H1 (cell line): Measurements from ENCODE around the gene ALK. TPM values are rescaled to one million over a fixed set of nuclear protein-coding genes. Genes with fewer than 3 reads are reported as not detected.

ENCODE experiments used
- CTCF ChIA-PET: fragments of 300-600 bp; sonication (Branson Sonifier 250); formaldehyde crosslinking; loops from one replicate; lab custom pipeline; 2021; ENCODE audit not compliant: partially characterized antibody; lab: Charles Lee
- POLR2A ChIA-PET: fragments of 300-600 bp; sonication (Branson Sonifier 250); formaldehyde crosslinking; loops from one replicate; lab custom pipeline; 2021; ENCODE audit warnings: inconsistent platforms; ENCODE audit not compliant: partially characterized antibody; lab: Charles Lee
- DNase-seq, 2 experiments: peaks; one replicate each; pipeline versions ENCODE4 v3.0.0 to v3.0.0-alpha.2; 2010 to 2022; ENCODE audit warnings: low spot score in 2 of 2, low read depth in 1 of 2, mixed read lengths in 1 of 2
- FAIRE-seq: peaks from 2 replicates; lab custom pipeline; 2011; peaks lifted over from hg19 to GRCh38; lab: Jason Lieb, UNC
- H2AFZ ChIP-seq: 2 replicates; pipeline ENCODE4 v1.8.1; 2012; ENCODE audit warnings: low read length, inconsistent platforms
- H2AK5ac ChIP-seq: 2 replicates; pipeline ENCODE4 v1.6.1; 2013; ENCODE audit warnings: low read depth, low read length
- H2BK120ac ChIP-seq: replicated peaks from 2 replicates; pipeline ENCODE3; 2013; ENCODE audit warnings: low read depth, low read length, inconsistent platforms
- H2BK12ac ChIP-seq: 2 replicates; pipeline ENCODE4 v1.6.1; 2013; ENCODE audit warnings: low read depth, low read length
- H2BK15ac ChIP-seq: 2 replicates; pipeline ENCODE4 v1.6.1; 2013; ENCODE audit warnings: low read length
- H2BK20ac ChIP-seq: 2 replicates; pipeline ENCODE4 v1.6.1; 2013; ENCODE audit warnings: low read length
- H2BK5ac ChIP-seq: 2 replicates; pipeline ENCODE4 v1.6.1; 2013; ENCODE audit warnings: low read depth, low read length
- H3K14ac ChIP-seq: 2 replicates; pipeline ENCODE4 v1.6.1; 2013; ENCODE audit warnings: inconsistent platforms; ENCODE audit not compliant: insufficient read length
- H3K18ac ChIP-seq: 2 replicates; pipeline ENCODE4 v1.6.1; 2013; ENCODE audit warnings: low read length; ENCODE audit errors: extremely low read depth
- H3K23ac ChIP-seq: 2 replicates; pipeline ENCODE4 v1.6.1; 2013; ENCODE audit warnings: inconsistent platforms; ENCODE audit not compliant: insufficient read length
- H3K23me2 ChIP-seq: 2 replicates; pipeline ENCODE4 v1.6.1; 2013; ENCODE audit warnings: low read depth, low read length
- H3K27ac ChIP-seq: 2 replicates; pipeline ENCODE4 v1.6.1; 2011; ENCODE audit warnings: low read depth, low read length, inconsistent platforms
- H3K27me3 ChIP-seq, 4 experiments: replicated peaks in 1 of 4; 1 replicate in 1 of 4; 2 replicates in 3 of 4; pipeline versions ENCODE4 v1.6.1 to v1.8.1; 2011 to 2013; ENCODE audit warnings: low read length in 3 of 4, mild to moderate bottlenecking in 3 of 4, inconsistent platforms in 2 of 4, mixed read lengths in 2 of 4, moderate library complexity in 1 of 4; ENCODE audit not compliant: control insufficient read depth in 3 of 4, insufficient read depth in 3 of 4; ENCODE audit errors: extremely low read depth in 1 of 4
- H3K36me3 ChIP-seq, 4 experiments: 2 replicates each; pipeline versions ENCODE4 v1.6.1 to v1.8.1; 2011 to 2013; ENCODE audit warnings: mild to moderate bottlenecking in 4 of 4, low read length in 3 of 4, moderate library complexity in 2 of 4, control low read depth in 1 of 4, inconsistent platforms in 1 of 4; ENCODE audit not compliant: insufficient read depth in 4 of 4, control insufficient read depth in 2 of 4
- H3K4ac ChIP-seq: replicated peaks from 2 replicates; pipeline ENCODE3; 2013; ENCODE audit warnings: low read length, low read depth, mixed read lengths, inconsistent platforms; ENCODE audit not compliant: insufficient read length
- H3K4me1 ChIP-seq, 4 experiments: replicated peaks in 1 of 4; 1 replicate in 1 of 4; 2 replicates in 3 of 4; pipeline versions ENCODE4 v1.6.1 to v1.8.1; 2011 to 2013; ENCODE audit warnings: low read length in 3 of 4, inconsistent platforms in 2 of 4, mixed read lengths in 1 of 4; ENCODE audit not compliant: insufficient read depth in 4 of 4, control insufficient read depth in 3 of 4
- H3K4me2 ChIP-seq, 2 experiments: 2 replicates each; pipeline versions ENCODE4 v1.6.1 to v1.8.1; 2011 to 2013; ENCODE audit warnings: low read depth in 2 of 2, low read length in 2 of 2, control low read depth in 1 of 2, inconsistent platforms in 1 of 2, mild to moderate bottlenecking in 1 of 2; ENCODE audit not compliant: insufficient read depth in 1 of 2
- H3K4me3 ChIP-seq, 4 experiments: fragments of 200-600, 300-600 bp in 1 of 4; sonication (generic), shearing (Covaris generic), sonication (Bioruptor Twin) in 1 of 4; 2 replicates each; pipeline versions ENCODE4 v1.5.1 to v1.8.1; 2011 to 2016; ENCODE audit warnings: low read length in 4 of 4, low read depth in 3 of 4, control low read depth in 2 of 4, inconsistent platforms in 2 of 4, mild to moderate bottlenecking in 2 of 4, mixed read lengths in 1 of 4, moderate library complexity in 1 of 4; ENCODE audit not compliant: insufficient read depth in 2 of 4; ENCODE audit errors: extremely low read depth in 1 of 4
- H3K56ac ChIP-seq: replicated peaks from 2 replicates; pipeline ENCODE3; 2013; ENCODE audit warnings: low read depth, mild to moderate bottlenecking, mixed read lengths, low read length, inconsistent platforms; ENCODE audit not compliant: insufficient read length
- H3K79me1 ChIP-seq: 2 replicates; pipeline ENCODE4 v1.6.1; 2013; ENCODE audit warnings: low read depth, low read length, control low read depth
- H3K79me2 ChIP-seq, 2 experiments: 2 replicates each; pipeline versions ENCODE4 v1.6.1 to v1.8.1; 2012 to 2013; ENCODE audit warnings: low read length in 2 of 2, mild to moderate bottlenecking in 2 of 2, inconsistent platforms in 1 of 2; ENCODE audit not compliant: insufficient read depth in 2 of 2, control insufficient read depth in 1 of 2
- H3K9ac ChIP-seq, 4 experiments: replicated peaks in 1 of 4; 1 replicate in 1 of 4; 2 replicates in 3 of 4; pipeline versions ENCODE4 v1.6.1 to v1.8.1; 2011 to 2013; ENCODE audit warnings: low read depth in 3 of 4, low read length in 3 of 4, control low read depth in 2 of 4, mild to moderate bottlenecking in 2 of 4, moderate library complexity in 2 of 4, inconsistent platforms in 1 of 4; ENCODE audit errors: extremely low read depth in 1 of 4
- H3K9me3 ChIP-seq, 2 experiments: 2 replicates each; pipeline versions ENCODE4 v1.6.1 to v1.8.1; 2012 to 2013; ENCODE audit warnings: mild to moderate bottlenecking in 2 of 2, moderate library complexity in 2 of 2, control low read depth in 1 of 2, inconsistent platforms in 1 of 2, low read depth in 1 of 2, low read length in 1 of 2, mixed read lengths in 1 of 2; ENCODE audit not compliant: insufficient read depth in 2 of 2
- H4K20me1 ChIP-seq, 2 experiments: replicated peaks in 1 of 2; 2 replicates each; pipeline versions ENCODE3 to v1.8.1; 2011 to 2013; ENCODE audit warnings: inconsistent platforms in 2 of 2, low read length in 2 of 2, mild to moderate bottlenecking in 1 of 2; ENCODE audit not compliant: insufficient read depth in 2 of 2, control insufficient read depth in 1 of 2
- H4K5ac ChIP-seq: 2 replicates; pipeline ENCODE4 v1.6.1; 2013; ENCODE audit warnings: low read length, low read depth, mixed read lengths, inconsistent platforms; ENCODE audit not compliant: insufficient read length
- H4K8ac ChIP-seq: 2 replicates; pipeline ENCODE4 v1.8.0; 2013; ENCODE audit warnings: mild to moderate bottlenecking, moderate library complexity, low read length, inconsistent platforms; ENCODE audit not compliant: insufficient read depth; ENCODE audit errors: extremely low read depth
- H4K91ac ChIP-seq: replicated peaks from 2 replicates; pipeline ENCODE3; 2013; ENCODE audit warnings: low read length, mixed read lengths, inconsistent platforms; ENCODE audit not compliant: insufficient read length
- FOSL1 ChIP-seq: IDR thresholded peaks from 2 replicates; pipeline ENCODE4 v1.6.1; 2011; ENCODE audit warnings: mild to moderate bottlenecking, low read depth, low read length, moderate library complexity; ENCODE audit not compliant: insufficient read depth
- GABPA ChIP-seq: IDR thresholded peaks from 2 replicates; pipeline ENCODE4 v1.6.1; 2011; ENCODE audit warnings: mild to moderate bottlenecking, low read length, moderate library complexity, borderline replicate concordance; ENCODE audit not compliant: insufficient read depth
- JUND ChIP-seq: IDR thresholded peaks from 2 replicates; pipeline ENCODE4 v1.6.1; 2011; ENCODE audit warnings: mild to moderate bottlenecking, improper control_type of control experiment, low read length
- MAFK ChIP-seq: IDR thresholded peaks from 2 replicates; pipeline ENCODE4 v1.6.1; 2012; ENCODE audit warnings: low read depth, mild to moderate bottlenecking, improper control_type of control experiment, low read length
- RFX5 ChIP-seq: IDR thresholded peaks from 2 replicates; pipeline ENCODE4 v1.6.1; 2011; ENCODE audit warnings: low read depth, low read length, improper control_type of control experiment, borderline replicate concordance
- SAP30 ChIP-seq: fragments of 300-600 bp; sonication (generic); IDR thresholded peaks from 2 replicates; pipeline ENCODE4 v1.7.1; 2012; ENCODE audit warnings: low read length, moderate library complexity, mild to moderate bottlenecking, inconsistent platforms; ENCODE audit not compliant: insufficient read depth, insufficient replicate concordance
- SP4 ChIP-seq: IDR thresholded peaks from 2 replicates; pipeline ENCODE4 v1.6.1; 2012; ENCODE audit warnings: low read length, inconsistent platforms
- TCF12 ChIP-seq: IDR thresholded peaks from 2 replicates; pipeline ENCODE4 v1.6.1; 2011; ENCODE audit warnings: low read depth, mild to moderate bottlenecking, low read length
- USF2 ChIP-seq: IDR thresholded peaks from 2 replicates; pipeline ENCODE4 v1.6.1; 2011; ENCODE audit warnings: low read length, improper control_type of control experiment
- YY1 ChIP-seq: IDR thresholded peaks from 2 replicates; pipeline ENCODE4 v1.6.1; 2011; ENCODE audit warnings: low read depth, mild to moderate bottlenecking, low read length
- WGBS, 2 experiments: shearing (Covaris generic) in 1 of 2; methylation state at CpG; one replicate each; pipeline versions ENCODE4 v1.1.6 to v1.1.7; 2013 to 2015; ENCODE audit warnings: low lambda C conversion rate in 2 of 2, mixed read lengths in 2 of 2, inconsistent platforms in 1 of 2, low coverage in 1 of 2, missing lambda C conversion rate in 1 of 2; ENCODE audit not compliant: insufficient replicate concordance in 2 of 2, insufficient coverage in 1 of 2, insufficient read length in 1 of 2; ENCODE audit errors: extremely low coverage in 1 of 2, missing lambda C conversion rate in 1 of 2; 5-methylcytosine and 5-hydroxymethylcytosine counted together
- polyA plus RNA-seq, 7 experiments: library from polyadenylated mRNA; depleted of rRNA in 3 of 7; stranded (reverse) in 5 of 7; unstranded in 2 of 7; fragments of >200 nt in 5 of 7; fragments of 200-250 nt in 2 of 7; gene quantifications; 1 replicate in 5 of 7; 2 replicates in 1 of 7; 4 replicates in 1 of 7; pipeline versions ENCODE4 v1.2.1 to v1.2.3, GENCODE V29; 2011 to 2013; ENCODE audit warnings: missing spikeins in 2 of 7, mixed read lengths in 2 of 7
- total RNA-seq: library from RNA; stranded (reverse); fragmentation: NEBNext Ultra II Directional; extraction: Animal tissue kit (Norgen Biotek cat#: 25700); gene quantifications from 2 replicates; pipeline ENCODE4 v1.2.1, GENCODE V29; 2021

Gene ALK
- total and polyA plus RNA-seq, 2 of the 8 experiments (the other 6 are each of a cell fraction or from before 2014, with no cell fraction given) = 0.02 to 0.09 TPM

GRCh38 chr2:29469516-29469915 lies 451.9 kb downstream of the ALK start:
- Histone ChIP-seq H3K36me3 (no peaks in the 10 kb centered on the region), H2BK5ac (no peak overlapping the region), H3K27ac (no peak overlapping the region), H3K79me1 (no peaks in the 10 kb centered on the region), H3K14ac (no peak overlapping the region), H4K20me1 (no peaks in the 10 kb centered on the region), H3K4ac (no peak overlapping the region), H3K9ac (no peak overlapping the region), H2BK15ac (no peak overlapping the region), H2AK5ac (no peak overlapping the region), H3K27me3 (no peaks in the 10 kb centered on the region), H4K8ac (no peak overlapping the region), H3K18ac (no peak overlapping the region), H2BK120ac (no peak overlapping the region), H4K91ac (no peak overlapping the region), H3K23ac (no peak overlapping the region), H3K23me2 (no peaks in the 10 kb centered on the region), H2BK20ac (no peak overlapping the region), H3K4me2 (no peak overlapping the region), H2BK12ac (no peak overlapping the region), H3K4me3 (no peak overlapping the region), H2AFZ (no peak overlapping the region), H3K4me1 (no peaks in the 10 kb centered on the region), H3K56ac (no peak overlapping the region), H3K9me3 (peaks cover 0 to 9% of the 10 kb centered on the region in 2 experiments; a peak in 1 of 4 replicates), H3K79me2 (no peaks in the 10 kb centered on the region), H4K5ac (no peak overlapping the region)
- TF ChIP-seq USF2 (no peak), GABPA (no peak), RFX5 (no peak), MAFK (no peak), SP4 (no peak), FOSL1 (no peak), TCF12 (no peak), YY1 (no peak), JUND (no peak), SAP30 (no peak)
- POLR2A ChIA-PET = no interaction called here
- DNase-seq (no peak), FAIRE-seq (no peak)
- 94% methylated on average over 1 of the region's 1 CpG; no CpG with 5 or more reads in 1 of the 2 experiments for WGBS, 2 experiments
- CTCF ChIA-PET = no interaction called here
